Right lobe of liver (tissue), 4 donors: ENCODE measurements around the gene FKBP7.

ENCODE experiments used
- CTCF ChIP-seq, 4 donors: fragments of 200-600 bp in 3 of 4; fragments of 450-650 bp in 1 of 4; IDR thresholded peaks; one replicate each; pipeline versions ENCODE4 v1.5.1 to v1.8.0; 2016 to 2022; ENCODE audit warnings: antibody characterized with exemption in 4 of 4, mild to moderate bottlenecking in 2 of 4
- POLR2A ChIP-seq: fragments of 450-650 bp; IDR thresholded peaks from one replicate; pipeline ENCODE4 v1.6.1; 2017; ENCODE audit warnings: antibody characterized with exemption, mild to moderate bottlenecking
- donor health status: DM: no; HTN: no; CAD: no.
- donor health status: DM: no; HTN: no; CAD: no.
- donor health status: DM: no; HTN: yes; CAD: no.

- TF ChIP-seq CTCF (IDR thresholded peaks at IDR 0.05) (no peak), POLR2A (no peak)
These were observed 49.1 kb downstream of the FKBP7 start for GRCh38 chr2:178429336-178429735.
